Measurements from ENCODE around the gene ATIC.
"Not testable (repeated sequence)": the region's sequence is repeated elsewhere in the genome, so short reads cannot be mapped to it uniquely, and the experiment has no call there.

Gene ATIC

DNA sequence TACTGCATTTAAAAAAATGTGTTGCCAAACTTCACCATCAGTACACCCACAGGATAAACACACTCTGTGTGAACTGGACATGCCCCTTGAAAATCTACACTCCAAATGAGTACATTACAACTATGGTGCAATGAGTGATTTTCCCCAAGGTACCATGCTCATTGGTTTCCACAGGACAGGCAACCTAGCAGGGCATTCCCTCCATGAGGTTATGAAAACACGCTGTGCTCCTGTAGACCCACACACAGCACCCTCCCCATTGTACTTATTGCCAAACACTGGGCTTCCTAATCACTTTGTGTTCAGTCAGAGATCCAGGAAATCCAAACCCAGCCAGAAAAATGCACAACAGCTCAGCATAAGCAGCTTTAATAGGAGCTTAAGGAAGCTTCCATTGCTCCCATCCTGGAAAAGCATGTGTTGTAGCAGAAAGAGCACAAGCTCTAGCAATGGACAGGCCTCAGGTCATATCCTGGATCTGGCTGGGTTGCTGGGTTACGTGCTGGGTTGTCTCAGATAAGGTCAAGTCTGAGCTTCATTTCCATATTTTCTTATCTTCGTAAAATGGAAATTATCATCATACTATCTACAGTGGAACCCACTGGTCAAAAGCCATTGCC, 20.8 kb upstream of the ATIC start:
- H3K27ac Mint-ChIP-seq, result no peak overlapping the region
- H3K4me1 Mint-ChIP-seq, result no peaks in the 10 kb centered on the region
- H3K4me3 Mint-ChIP-seq, result no peak overlapping the region

DNA sequence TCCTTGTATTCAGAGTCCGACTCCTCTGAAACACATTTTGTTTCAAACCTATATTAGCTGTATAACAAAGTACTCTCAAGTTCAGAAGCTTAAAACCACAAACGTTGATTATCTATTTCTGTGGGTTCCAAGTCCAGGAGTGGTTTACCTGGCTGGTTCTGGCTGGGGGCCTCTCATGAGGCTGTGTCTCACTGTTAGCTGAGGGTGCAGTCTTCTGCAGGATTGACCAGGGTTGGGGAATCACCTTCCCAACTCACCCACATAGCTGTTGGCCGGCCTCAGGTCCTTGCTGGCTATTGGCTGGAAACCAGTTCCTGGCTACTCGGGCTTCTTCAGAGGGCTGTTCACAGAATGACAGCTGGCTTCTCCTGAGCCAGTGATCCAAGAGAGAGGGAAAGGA, 18.0 kb upstream of the ATIC start:
- no peaks in the 10 kb centered on the region for H3K9me3 Mint-ChIP-seq
- H3K4me3 Mint-ChIP-seq, result no peak overlapping the region
- H3K27me3 Mint-ChIP-seq, result no peaks in the 10 kb centered on the region

More for the DNA sequence above, 20.8 kb upstream of the ATIC start:
- Mint-ChIP-seq H3K27me3 (no peaks in the 10 kb centered on the region), H3K9me3 (no peaks in the 10 kb centered on the region)
- DNase-seq, result no peak
- no peak for ATAC-seq

GRCh38 chr2:215299337-215299859, 12.5 kb upstream of the ATIC start:
- no peak for ATAC-seq
- Mint-ChIP-seq H3K27ac (no peak overlapping the region), H3K4me3 (no peak overlapping the region), H3K27me3 (no peaks in the 10 kb centered on the region), H3K9me3 (peaks cover 4 to 7% of the 10 kb centered on the region in 2 donors), H3K4me1 (no peaks in the 10 kb centered on the region)
- no peak for DNase-seq

More for the DNA sequence above, 18.0 kb upstream of the ATIC start:
- no peak for DNase-seq
- H3K4me1 Mint-ChIP-seq, result no peaks in the 10 kb centered on the region
- ATAC-seq, result no peak
- H3K27ac Mint-ChIP-seq, result no peak overlapping the region

DNA sequence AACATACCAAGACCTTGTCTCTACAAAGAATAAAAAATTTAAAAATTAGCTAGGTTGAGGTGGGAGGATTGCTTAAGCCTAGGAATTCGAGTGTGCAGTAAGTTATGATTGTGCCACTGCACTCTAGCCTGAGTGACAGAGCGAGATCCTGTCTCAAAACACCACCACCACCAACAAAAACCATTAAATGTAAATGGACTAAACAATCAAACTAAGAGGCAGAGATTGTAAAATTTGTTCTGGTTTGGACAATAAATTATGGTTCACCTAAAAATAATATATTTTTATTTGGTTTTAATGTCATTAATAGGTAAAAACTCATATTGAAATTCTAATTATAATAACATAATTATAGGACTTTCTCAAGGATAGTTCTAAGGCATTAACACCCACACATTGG, 9.9 kb upstream of the ATIC start:
- DNase-seq, result no peak
- no peak for ATAC-seq
- Mint-ChIP-seq H3K9me3 (peaks cover 4 to 7% of the 10 kb centered on the region in 2 donors), H3K4me1 (no peaks in the 10 kb centered on the region), H3K4me3 (no peak overlapping the region), H3K27ac (no peak overlapping the region), H3K27me3 (no peaks in the 10 kb centered on the region)

GRCh38 chr2:215311259-215311624, 617 bp upstream of the ATIC start:
- peak; percentile 4 for ATAC-seq
- Mint-ChIP-seq H3K27ac (peak overlapping the region; percentile 91 to 97), H3K4me3 (peak overlapping the region; percentile 81 to 86), H3K4me1 (peaks cover 37% of the 10 kb centered on the region)
- H3K27me3 Mint-ChIP-seq, H3K9me3 Mint-ChIP-seq: not testable (repeated sequence)
- peak in 1 of 2 donors; percentile 19 for DNase-seq

GRCh38 chr2:215313255-215313613, 1.4 kb downstream of the ATIC start:
- no peaks in the 10 kb centered on the region for H3K9me3 Mint-ChIP-seq
- peak overlapping the region; percentile 86 to 95 for H3K4me3 Mint-ChIP-seq
- ATAC-seq, result no peak
- no peaks in the 10 kb centered on the region for H3K27me3 Mint-ChIP-seq
- H3K27ac Mint-ChIP-seq, result peak overlapping the region in 1 of 2 donors; percentile 96
- no peak for DNase-seq
- peaks cover 43% of the 10 kb centered on the region for H3K4me1 Mint-ChIP-seq

DNA sequence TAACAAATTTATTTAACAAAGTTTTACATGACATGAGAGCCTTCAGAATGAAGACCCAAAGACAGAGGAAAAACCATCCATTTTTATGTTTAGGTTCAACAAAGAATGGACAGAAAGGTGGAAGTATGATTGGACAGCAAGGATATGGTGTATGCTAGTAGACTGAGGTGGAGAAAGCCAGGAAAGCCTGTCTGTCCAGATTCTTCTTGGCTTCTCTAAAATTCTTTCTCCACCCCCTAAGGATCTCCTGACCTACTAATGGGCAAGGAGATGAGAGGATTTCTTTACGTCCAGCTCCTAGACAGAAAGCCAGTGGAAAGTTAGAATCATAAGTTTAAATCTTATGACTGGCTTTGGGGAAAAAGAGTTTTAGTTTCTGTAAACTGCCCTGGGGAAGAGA, 3.0 kb downstream of the ATIC start:
- no peaks in the 10 kb centered on the region for H3K27me3 Mint-ChIP-seq
- H3K9me3 Mint-ChIP-seq, result no peaks in the 10 kb centered on the region
- no peak for ATAC-seq
- H3K27ac Mint-ChIP-seq, result peak overlapping the region in 1 of 2 donors; percentile 91
- peaks cover 43% of the 10 kb centered on the region for H3K4me1 Mint-ChIP-seq
- H3K4me3 Mint-ChIP-seq, result peak overlapping the region; percentile 42 to 51
- no peak for DNase-seq

GRCh38 chr2:215315301-215315700, 3.4 kb downstream of the ATIC start:
- H3K4me1 Mint-ChIP-seq, result peaks cover 43% of the 10 kb centered on the region
- no peak for ATAC-seq
- DNase-seq, result no peak
- no peaks in the 10 kb centered on the region for H3K27me3 Mint-ChIP-seq
- peak overlapping the region in 1 of 2 donors; percentile 91 for H3K27ac Mint-ChIP-seq
- no peaks in the 10 kb centered on the region for H3K9me3 Mint-ChIP-seq
- peak overlapping the region; percentile 42 to 51 for H3K4me3 Mint-ChIP-seq

GRCh38 chr2:215316336-215316735, 4.5 kb downstream of the ATIC start:
- DNase-seq (no peak), ATAC-seq (no peak)
- no peaks in the 10 kb centered on the region for H3K27me3 Mint-ChIP-seq
- H3K9me3 Mint-ChIP-seq, result no peaks in the 10 kb centered on the region
- H3K4me1 Mint-ChIP-seq, result peaks cover 43% of the 10 kb centered on the region
- H3K4me3 Mint-ChIP-seq, result peak overlapping the region in 1 of 2 donors; percentile 24
- H3K27ac Mint-ChIP-seq, result peak overlapping the region in 1 of 2 donors; percentile 54

DNA sequence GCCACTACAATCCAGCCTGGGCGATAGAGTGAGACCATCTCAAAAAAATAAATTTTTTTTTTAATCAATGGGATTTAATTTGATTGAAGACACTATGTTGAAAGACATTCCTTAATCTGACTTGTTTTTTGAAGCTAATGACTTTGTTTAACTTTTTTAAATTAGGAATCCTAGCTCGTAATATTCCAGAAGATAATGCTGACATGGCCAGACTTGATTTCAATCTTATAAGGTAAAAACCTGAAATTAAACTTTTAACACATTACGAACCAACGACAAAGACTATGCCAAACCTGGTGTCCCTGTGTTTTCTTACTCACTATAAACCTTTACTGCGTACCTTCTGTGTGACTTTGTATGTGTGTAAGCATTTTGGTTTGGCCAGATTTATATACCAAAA, 7.6 kb downstream of the ATIC start:
- H3K9me3 Mint-ChIP-seq, result no peaks in the 10 kb centered on the region
- DNase-seq, result no peak
- H3K27me3 Mint-ChIP-seq, result no peaks in the 10 kb centered on the region
- H3K27ac Mint-ChIP-seq, result no peak overlapping the region
- no peak overlapping the region for H3K4me3 Mint-ChIP-seq
- no peak for ATAC-seq
- H3K4me1 Mint-ChIP-seq, result peaks cover 29% of the 10 kb centered on the region

DNA sequence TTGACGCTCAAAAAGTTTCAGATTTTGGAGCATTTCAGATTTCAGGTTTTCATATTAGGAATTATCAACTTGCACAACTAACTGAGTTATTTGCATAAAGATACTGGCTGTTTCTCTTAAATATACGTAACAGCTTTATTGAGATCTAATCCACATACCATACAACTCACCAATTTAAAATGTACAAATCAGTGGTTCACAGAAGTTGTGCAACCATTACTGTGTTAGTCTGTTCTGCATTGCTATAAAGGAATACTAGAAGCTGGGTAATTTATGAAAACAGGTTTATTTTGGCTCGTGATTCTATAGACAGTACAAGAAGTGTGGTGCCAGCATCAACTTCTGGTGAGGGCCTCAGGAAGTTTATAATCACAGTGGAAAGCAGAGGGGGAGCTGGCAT, 8.2 kb downstream of the ATIC start:
- no peak for DNase-seq
- ATAC-seq, result no peak
- H3K4me1 Mint-ChIP-seq, result peaks cover 29% of the 10 kb centered on the region
- H3K9me3 Mint-ChIP-seq, result no peaks in the 10 kb centered on the region
- no peak overlapping the region for H3K4me3 Mint-ChIP-seq
- H3K27me3 Mint-ChIP-seq, result no peaks in the 10 kb centered on the region
- H3K27ac Mint-ChIP-seq, result no peak overlapping the region

GRCh38 chr2:215320679-215321078, 8.8 kb downstream of the ATIC start:
- ATAC-seq (no peak), DNase-seq (no peak)
- Mint-ChIP-seq H3K27me3 (no peaks in the 10 kb centered on the region), H3K4me3 (no peak overlapping the region), H3K4me1 (peaks cover 25% of the 10 kb centered on the region), H3K9me3 (no peaks in the 10 kb centered on the region), H3K27ac (peak overlapping the region in 1 of 2 donors; percentile 23)

DNA sequence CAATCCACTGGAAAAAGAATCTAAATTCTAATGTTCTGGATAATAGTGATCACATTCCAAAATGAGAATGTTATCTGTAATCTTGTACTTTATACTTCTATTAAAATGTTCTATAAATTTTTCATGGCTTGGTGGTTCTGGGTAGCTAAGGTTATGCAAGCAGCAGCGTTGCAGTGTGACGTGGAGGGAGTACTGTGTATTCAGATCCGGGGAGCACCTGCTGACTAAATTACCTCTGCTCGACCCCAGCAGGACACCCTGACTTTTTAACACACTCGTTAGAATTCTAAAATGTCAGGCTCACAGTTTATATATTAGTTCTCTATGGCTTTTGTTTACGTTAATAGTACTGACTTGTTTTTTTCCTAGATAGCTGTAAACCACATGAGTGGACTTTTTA, 13.0 kb downstream of the ATIC start:
- Mint-ChIP-seq H3K4me1 (peaks cover 33% of the 10 kb centered on the region), H3K9me3 (no peaks in the 10 kb centered on the region), H3K27ac (no peak overlapping the region), H3K27me3 (no peaks in the 10 kb centered on the region), H3K4me3 (no peak overlapping the region)
- no peak for ATAC-seq
- DNase-seq, result no peak

DNA sequence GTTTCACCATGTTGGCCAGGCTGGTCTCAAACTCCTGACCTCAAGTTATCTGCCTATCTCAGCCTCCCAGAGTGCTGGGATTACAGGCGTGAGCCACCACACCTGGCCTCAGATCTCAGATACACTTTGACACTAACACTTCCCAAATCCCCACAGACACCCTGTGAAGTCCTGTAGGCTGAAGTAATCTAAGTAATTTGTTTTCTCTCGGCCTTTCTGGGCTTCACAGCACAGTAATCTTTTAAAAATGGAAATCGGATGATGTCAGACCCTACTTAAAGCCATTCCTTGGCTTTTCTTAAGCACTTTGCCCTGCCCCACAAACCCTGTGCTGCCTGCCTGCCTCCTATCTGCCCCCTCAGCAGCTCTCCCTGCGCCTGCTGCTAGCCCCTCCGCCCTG, 16.2 kb downstream of the ATIC start:
- Mint-ChIP-seq H3K27me3 (no peaks in the 10 kb centered on the region), H3K27ac (peak overlapping the region; percentile 14 to 66), H3K4me1 (peaks cover 39% of the 10 kb centered on the region), H3K9me3 (no peaks in the 10 kb centered on the region), H3K4me3 (no peak overlapping the region)
- DNase-seq (no peak), ATAC-seq (no peak)

- Mint-ChIP-seq H3K4me1 (peaks cover 19% of the 10 kb centered on the region), H3K27me3 (no peaks in the 10 kb centered on the region), H3K27ac (peak overlapping the region in 1 of 2 donors; percentile 59), H3K9me3 (no peaks in the 10 kb centered on the region), H3K4me3 (no peak overlapping the region)
- no peak for DNase-seq
- no peak for ATAC-seq
Observed at GRCh38 chr2:215332872-215333595, 21.2 kb downstream of the ATIC start.

- no peak for ATAC-seq
- no peak for DNase-seq
- Mint-ChIP-seq H3K4me3 (no peak overlapping the region), H3K27ac (no peak overlapping the region), H3K27me3 (no peaks in the 10 kb centered on the region), H3K4me1 (no peaks in the 10 kb centered on the region), H3K9me3 (no peaks in the 10 kb centered on the region)
Observed at GRCh38 chr2:215338883-215339679, 27.2 kb downstream of the ATIC start.

Data from stimulated activated naive CD8-positive, alpha-beta T cell treated with anti-CD3 and anti-CD28 coated beads, Interleukin-15, amount 100 ng/mL, for 72 hours (primary cell).